GM12874 (cell line): Measurements from ENCODE around the gene DNASE2.

ENCODE experiments used
- TF ChIP-seq, protein P1 (sequence below): IDR thresholded peaks from 2 replicates; pipeline ENCODE4 v1.5.1; 2011; ENCODE audit warnings: low read depth, mild to moderate bottlenecking, control low read depth, low read length, moderate library complexity; ENCODE audit not compliant: insufficient read depth

DNASE2 gene

DNA sequence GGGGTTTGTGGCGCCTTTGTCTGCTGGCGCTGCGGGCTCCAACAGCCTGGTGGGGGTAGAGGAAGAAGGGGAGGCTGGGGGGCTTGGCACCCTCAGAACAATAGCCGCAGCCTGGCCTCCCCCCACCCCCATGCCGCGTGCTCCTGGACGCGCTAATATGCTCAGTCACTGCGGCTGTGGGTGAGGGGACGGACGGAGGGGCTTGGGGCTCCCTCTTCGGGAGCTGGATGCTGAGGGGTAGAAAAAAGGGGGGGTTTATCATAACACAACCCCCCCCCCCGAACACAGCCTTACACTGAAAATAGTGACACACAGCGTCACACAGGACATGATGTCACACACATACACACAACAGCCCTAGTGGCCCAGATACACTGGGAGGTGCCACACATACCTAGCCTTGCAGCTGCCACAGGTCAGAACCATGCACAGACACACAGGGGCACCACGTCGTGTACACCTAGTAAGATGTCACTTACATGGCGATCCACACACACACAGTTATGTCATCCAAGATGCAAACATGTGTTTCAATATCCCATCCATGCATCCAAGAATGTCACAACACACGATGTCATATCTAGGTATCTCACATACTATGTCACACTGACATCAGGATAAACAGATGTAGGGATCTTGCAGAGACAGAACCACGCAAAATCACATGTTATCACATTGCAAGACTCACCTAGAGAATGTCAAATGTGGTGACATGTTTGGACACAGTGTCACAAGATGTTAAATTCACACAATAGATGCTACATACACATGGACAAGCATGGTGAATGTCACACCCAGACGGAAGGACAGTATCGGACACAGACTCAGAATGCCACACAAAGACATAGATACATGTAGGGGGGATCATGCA, 42.1 kb downstream of the DNASE2 start:
- TF ChIP-seq, protein P1, sequence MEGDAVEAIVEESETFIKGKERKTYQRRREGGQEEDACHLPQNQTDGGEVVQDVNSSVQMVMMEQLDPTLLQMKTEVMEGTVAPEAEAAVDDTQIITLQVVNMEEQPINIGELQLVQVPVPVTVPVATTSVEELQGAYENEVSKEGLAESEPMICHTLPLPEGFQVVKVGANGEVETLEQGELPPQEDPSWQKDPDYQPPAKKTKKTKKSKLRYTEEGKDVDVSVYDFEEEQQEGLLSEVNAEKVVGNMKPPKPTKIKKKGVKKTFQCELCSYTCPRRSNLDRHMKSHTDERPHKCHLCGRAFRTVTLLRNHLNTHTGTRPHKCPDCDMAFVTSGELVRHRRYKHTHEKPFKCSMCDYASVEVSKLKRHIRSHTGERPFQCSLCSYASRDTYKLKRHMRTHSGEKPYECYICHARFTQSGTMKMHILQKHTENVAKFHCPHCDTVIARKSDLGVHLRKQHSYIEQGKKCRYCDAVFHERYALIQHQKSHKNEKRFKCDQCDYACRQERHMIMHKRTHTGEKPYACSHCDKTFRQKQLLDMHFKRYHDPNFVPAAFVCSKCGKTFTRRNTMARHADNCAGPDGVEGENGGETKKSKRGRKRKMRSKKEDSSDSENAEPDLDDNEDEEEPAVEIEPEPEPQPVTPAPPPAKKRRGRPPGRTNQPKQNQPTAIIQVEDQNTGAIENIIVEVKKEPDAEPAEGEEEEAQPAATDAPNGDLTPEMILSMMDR, result no peak

DNA sequence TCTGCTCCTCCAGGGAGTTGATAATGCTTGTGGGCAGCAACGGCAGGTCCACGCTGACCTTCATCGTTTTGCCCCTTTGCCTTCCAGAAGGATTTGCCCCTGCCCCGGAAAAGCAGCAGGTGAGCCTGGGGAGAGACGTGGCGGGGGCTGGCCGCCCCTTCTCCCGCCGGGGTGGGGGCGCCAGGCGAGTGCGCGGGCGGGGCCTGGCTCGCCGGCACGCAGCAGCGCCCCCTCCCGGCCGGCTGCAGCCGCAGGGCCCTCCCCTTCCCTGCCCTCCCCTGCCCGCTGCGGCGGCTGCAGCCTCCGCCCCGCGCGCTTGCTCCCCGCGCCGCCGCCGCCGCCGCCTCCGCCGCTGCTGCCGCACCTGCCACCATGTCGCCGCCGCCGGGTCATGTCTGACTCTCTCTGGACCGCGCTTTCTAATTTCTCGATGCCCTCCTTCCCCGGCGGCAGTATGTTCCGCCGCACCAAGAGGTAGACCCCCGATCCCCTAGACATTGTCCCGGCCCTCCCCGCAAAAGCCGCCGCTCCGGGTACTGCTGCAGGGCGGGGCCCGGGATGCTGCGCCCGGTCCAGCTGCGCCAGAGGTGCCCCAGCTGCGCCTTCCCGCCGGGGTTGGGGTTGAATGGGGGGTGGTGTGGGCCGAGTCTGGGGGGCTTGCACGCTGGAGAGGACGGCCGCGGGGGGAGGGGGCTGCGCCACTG, 42.9 kb downstream of the DNASE2 start, which contains the start of gene MAST1:
Gene MAST1, plus strand, starts transcription at position 334 of the 704 bp plus-strand sequence. Its CDS starts 58 bp downstream, at position 392.
- TF ChIP-seq, protein P1, result peak; percentile 72

DNA sequence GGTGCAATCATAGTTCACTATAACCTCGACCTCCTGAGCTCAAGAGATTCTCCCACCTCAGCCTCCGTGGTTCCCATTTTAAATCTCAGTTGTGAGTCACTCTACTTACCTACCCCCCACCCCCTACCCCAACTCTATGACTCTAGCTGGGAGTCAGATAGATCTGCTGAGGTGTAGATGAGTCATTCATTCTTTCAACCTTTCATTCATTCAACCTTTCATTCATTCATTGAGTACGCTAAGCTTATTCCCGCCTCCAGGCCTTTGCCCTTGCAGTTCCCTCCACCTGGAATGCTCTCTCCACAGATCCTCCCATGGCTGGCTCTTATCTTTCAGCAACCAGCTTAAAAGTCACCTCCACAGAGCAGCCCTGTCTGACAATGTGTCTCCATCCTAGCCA, 44.0 kb downstream of the DNASE2 start:
- TF ChIP-seq, protein P1, result no peak

DNA sequence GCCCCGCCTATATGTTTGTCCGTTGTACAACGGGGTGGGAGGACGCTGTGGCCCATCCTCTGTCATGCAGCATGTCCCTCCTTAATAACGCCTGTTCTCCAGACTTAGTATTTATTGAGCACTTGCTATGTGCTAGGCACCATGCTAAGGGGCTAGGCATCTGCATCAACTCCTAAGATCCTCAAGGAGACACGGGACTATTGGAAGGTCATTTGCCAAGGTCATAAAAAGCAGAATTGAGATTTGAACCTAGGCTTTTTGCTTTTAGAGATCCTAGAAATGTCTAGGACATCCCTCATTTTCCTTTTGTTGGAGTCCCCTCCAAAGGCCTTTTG, 44.8 kb downstream of the DNASE2 start:
- TF ChIP-seq, protein P1, result no peak

DNA sequence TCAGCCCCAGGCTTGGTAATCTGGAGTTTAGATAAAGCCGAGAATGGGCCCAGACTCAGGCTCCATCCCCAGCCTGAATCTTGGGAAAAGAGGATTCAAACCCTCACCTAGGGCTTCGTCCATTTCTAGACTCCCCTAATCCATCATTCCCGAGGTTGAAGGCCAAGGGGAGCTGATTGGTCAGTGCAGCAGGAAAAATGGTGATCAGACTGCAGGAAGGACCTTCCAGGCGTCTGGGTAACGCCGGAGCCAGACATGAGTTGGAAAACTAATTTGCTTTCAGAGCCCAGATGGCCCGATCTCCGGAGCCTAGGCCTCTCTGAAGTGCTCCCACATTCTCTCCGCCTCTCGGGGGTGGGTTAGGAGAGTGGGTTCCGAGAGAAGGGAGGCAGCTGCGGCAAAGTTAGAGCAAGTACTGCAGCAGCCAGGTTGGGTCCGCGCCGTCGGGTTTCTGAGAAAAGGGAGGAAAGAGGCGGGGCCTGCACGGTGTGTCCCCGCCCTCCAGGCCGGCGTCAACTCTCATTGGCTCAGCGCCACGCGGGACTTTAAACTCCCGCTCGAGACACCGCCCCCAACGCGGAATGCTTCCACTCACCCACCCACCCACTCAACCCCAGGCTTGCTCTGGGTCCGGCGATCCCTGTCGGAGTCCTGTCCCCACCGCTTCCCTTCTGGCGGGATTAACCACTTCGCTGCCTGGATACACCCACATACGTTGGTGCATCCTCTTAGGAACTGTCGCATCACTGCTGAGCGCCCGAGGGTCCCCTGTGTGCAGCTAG, 46.1 kb downstream of the DNASE2 start:
- TF ChIP-seq, protein P1, result no peak

DNA sequence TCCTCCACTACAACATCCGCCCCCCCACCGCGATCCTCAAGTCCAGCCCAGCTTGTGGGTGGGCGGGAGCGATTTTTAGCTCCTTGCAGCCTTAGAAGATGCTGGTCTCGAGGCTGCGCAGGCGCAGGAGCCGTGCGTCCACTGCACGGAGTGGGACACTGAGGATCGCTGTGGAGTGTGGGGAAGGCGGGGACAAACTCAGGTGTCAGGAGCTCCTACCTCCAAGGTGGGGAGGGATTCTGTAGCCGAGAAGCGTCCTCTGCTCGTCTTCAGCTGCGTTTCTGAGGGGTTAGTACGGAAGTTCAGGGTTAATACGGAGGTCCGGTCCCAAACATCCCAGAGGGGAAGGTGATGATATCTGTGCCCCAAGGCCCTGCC, 46.7 kb downstream of the DNASE2 start, which contains the start of gene RTBDN:
Gene RTBDN, minus strand, starts transcription at position 14 of the 378 bp plus-strand sequence. CDS start 4,600 bp downstream, outside the sequence.
- TF ChIP-seq, protein P1, result no peak
